Activated naive CD8-positive, alpha-beta T cell (primary cell): ENCODE results near the gene SLC29A4.

Source experiments
- H3K27ac Mint-ChIP-seq: one replicate; pipeline ENCODE4 v1.8.0; 2021; ENCODE audit warnings: mixed read lengths
- H3K27me3 Mint-ChIP-seq: one replicate; pipeline ENCODE4 v1.8.0; 2021; ENCODE audit warnings: mixed read lengths
- H3K36me3 Mint-ChIP-seq: one replicate; pipeline ENCODE4 v1.8.0; 2021; ENCODE audit warnings: mixed read lengths
- H3K4me1 Mint-ChIP-seq: one replicate; pipeline ENCODE4 v1.8.0; 2021; ENCODE audit warnings: low read depth, mixed read lengths
- H3K4me3 Mint-ChIP-seq: one replicate; pipeline ENCODE4 v1.8.0; 2021; ENCODE audit warnings: mild to moderate bottlenecking, mixed read lengths
- H3K9me3 Mint-ChIP-seq: one replicate; pipeline ENCODE4 v1.8.0; 2021; ENCODE audit warnings: low read depth, mixed read lengths

SLC29A4 gene

DNA sequence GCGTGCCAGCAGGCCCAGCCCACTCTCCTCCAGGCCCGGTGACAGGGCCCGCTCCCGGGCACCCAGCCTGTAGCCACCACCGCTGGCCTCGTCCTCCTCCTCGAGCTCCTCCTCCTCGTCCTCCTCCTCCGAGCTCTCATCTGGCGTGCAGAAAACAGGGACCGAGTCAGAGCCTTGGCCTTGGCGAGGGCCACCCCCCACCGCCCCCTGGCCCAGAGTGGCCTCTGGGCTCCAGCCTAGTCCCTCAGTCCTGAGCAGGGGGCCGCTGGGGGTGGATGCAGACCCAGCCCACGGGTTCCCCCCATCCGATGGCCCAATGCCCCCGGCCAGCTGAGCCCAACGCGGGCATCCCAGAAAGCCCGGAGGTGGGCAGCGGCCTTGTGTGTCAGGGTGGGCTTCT, 62.9 kb downstream of the SLC29A4 start:
- Mint-ChIP-seq H3K9me3 (peaks cover 6% of the 10 kb centered on the region), H3K27me3 (no peaks in the 10 kb centered on the region), H3K4me1 (no peaks in the 10 kb centered on the region), H3K4me3 (no peak overlapping the region), H3K36me3 (peaks cover 24% of the 10 kb centered on the region), H3K27ac (no peak overlapping the region)

DNA sequence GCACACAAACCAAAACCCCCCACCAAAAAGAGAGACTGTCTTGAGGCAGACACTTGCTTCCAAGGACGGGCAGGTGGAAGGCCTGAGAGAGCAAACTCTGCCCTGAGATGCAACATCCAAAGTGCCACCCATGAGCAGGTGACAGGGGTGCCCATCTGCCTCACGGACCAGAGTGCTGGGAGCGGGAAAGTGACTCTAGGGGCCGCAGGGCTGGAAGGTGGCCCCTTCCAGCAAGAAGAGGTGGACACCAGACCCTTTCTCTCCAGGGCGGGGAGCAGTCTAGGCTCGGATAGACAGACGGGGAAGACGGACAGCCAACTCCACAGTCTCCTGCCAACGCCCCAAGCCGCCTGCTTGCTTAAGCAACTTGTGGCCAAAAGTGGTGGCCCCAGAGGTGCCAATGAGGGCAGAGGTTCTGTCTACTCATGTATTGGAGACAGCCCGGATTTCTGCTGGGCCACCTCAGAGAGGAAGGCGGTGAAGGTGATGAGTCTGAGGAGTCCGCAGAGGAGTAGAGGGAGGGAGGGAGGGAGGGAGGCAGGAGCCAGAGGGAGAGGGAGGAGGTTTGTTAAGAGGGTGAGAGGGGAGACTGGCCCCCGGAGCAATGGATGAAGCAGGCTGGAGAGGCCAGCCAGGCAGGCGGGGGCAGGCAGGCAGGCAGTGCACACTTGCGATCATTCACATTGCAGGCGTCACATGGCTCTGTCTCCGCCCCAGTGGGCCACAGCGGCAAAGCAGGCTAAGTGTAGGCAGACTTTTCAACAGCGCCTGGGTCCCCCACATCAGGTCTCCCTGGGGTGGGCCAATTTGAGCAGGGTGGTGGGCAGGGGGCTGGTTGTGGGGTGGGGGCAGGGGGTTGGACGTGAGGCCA, 65.6 kb downstream of the SLC29A4 start:
- Mint-ChIP-seq H3K4me1 (no peaks in the 10 kb centered on the region), H3K36me3 (peaks cover 12% of the 10 kb centered on the region), H3K27me3 (no peaks in the 10 kb centered on the region), H3K27ac (no peak overlapping the region), H3K9me3 (peaks cover 6% of the 10 kb centered on the region), H3K4me3 (no peak overlapping the region)

DNA sequence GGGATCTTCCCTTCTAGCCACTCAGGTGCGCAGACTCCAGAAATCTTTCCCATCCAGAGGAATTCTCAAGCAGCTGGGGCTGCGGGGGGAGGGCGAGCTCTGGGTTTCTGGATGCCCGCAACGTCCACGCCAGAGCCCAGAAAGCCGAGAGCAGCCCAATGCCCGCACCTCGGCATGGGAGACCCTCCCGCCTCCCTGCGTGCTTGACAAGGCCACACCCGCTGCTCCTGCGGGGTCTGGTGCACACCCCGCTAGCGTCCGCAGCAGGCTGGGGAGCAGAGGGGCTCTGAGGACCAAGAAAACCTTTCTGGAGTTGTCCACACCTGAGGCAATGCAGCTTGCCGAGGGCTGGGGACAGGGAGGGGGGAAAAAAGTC, 66.2 kb downstream of the SLC29A4 start:
- no peaks in the 10 kb centered on the region for H3K4me1 Mint-ChIP-seq
- H3K27me3 Mint-ChIP-seq: no peaks in the 10 kb centered on the region
- H3K36me3 Mint-ChIP-seq: peaks cover 5% of the 10 kb centered on the region
- no peak overlapping the region for H3K4me3 Mint-ChIP-seq
- H3K9me3 Mint-ChIP-seq: peaks cover 1% of the 10 kb centered on the region
- H3K27ac Mint-ChIP-seq: no peak overlapping the region

DNA sequence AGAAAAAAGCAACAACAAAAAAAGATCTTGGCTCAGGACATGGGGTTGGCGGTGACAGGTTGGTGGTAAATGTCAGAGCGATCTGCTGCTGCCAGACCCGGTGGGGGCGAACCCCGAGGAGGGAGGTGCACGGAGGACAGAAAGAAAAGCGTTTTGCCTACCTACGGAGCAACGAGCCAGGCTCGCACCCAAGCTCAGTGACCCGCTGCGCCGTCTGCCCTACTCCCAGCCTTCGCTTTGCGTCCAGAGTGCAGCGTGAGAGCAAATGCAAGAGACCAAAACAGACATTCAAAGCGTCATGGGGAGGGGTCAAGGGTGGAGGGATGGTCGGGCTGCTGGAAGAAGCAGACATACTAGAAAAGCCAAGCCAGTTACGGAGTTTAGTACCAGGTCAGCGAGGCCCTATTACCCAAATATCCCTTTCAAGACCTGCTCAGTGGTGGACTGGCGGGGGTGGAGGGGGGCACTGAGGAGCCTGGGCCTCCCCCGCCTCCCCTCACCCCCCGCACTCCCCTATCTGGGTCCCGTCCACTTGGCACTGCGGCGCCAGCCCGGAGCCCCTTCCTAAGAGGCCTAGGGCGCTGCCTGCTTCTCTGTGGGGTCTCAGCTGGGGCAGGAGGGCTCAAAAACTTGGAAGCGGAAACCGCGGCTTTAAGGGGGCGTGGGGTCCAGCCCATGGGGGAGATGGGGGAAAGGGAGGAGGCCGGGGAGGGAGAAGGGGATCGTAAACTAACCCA, 66.9 kb downstream of the SLC29A4 start:
- Mint-ChIP-seq H3K36me3 (peaks cover 3% of the 10 kb centered on the region), H3K4me1 (peaks cover 5% of the 10 kb centered on the region), H3K4me3 (no peak overlapping the region), H3K9me3 (no peaks in the 10 kb centered on the region), H3K27me3 (no peaks in the 10 kb centered on the region), H3K27ac (no peak overlapping the region)

DNA sequence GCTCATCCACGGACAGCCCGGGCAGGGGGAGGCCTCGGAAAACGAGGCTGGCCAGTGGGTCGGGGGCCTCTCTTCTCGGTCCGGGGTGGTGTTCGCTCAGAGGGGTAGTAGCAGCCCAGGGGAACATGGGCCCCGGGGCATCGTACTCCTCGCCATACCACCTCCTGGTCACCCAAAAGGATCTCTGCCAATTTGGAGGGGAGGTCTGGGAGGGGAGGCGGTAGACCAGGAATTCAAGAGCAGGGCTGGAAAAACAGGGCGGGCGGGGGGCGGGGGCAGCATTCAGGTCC, 67.4 kb downstream of the SLC29A4 start:
- no peaks in the 10 kb centered on the region for H3K36me3 Mint-ChIP-seq
- no peaks in the 10 kb centered on the region for H3K27me3 Mint-ChIP-seq
- H3K4me3 Mint-ChIP-seq: no peak overlapping the region

DNA sequence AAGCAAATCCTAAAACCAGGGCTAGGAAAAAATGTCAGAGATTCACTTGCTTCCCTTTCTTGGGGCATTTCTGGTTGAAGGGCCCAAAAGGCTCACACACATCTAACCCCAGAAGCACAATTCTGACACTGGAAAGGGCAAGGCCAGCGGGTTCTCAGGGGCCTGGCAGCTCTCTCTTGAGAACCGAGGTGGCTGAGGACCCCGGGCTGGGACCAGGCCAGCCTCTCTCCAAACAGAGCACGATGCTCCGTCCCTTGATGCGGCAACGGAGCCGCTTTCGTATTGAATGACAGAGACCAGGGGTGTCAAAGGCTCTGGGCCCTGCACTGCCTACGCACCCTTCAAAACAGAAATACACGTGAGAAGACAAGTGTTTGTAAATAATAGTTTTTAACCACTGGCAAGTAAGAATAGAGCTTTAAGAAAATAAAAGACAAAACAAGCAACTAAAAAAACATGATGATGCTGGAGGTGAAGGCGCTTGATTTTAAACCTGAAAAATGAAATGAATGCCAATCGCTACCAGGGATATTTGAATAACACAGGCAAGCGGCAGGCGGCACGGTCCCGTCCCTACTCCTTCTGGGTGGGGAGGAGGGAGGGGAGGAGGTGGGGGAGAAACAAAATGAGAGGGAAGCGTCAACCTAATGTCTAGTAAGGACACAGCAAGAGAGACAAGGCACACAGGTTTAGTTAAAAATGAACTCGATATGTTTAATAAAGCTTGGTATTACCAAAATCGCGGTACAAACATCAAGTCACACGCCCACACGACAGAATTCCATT, 68.0 kb downstream of the SLC29A4 start:
- H3K27ac Mint-ChIP-seq: no peak overlapping the region
- no peaks in the 10 kb centered on the region for H3K9me3 Mint-ChIP-seq
- H3K27me3 Mint-ChIP-seq: no peaks in the 10 kb centered on the region
- H3K36me3 Mint-ChIP-seq: no peaks in the 10 kb centered on the region
- peaks cover 10% of the 10 kb centered on the region for H3K4me1 Mint-ChIP-seq
- H3K4me3 Mint-ChIP-seq: no peak overlapping the region

More for the DNA sequence above, 67.4 kb downstream of the SLC29A4 start:
- H3K4me1 Mint-ChIP-seq: peaks cover 9% of the 10 kb centered on the region
- H3K9me3 Mint-ChIP-seq: no peaks in the 10 kb centered on the region
- no peak overlapping the region for H3K27ac Mint-ChIP-seq

DNA sequence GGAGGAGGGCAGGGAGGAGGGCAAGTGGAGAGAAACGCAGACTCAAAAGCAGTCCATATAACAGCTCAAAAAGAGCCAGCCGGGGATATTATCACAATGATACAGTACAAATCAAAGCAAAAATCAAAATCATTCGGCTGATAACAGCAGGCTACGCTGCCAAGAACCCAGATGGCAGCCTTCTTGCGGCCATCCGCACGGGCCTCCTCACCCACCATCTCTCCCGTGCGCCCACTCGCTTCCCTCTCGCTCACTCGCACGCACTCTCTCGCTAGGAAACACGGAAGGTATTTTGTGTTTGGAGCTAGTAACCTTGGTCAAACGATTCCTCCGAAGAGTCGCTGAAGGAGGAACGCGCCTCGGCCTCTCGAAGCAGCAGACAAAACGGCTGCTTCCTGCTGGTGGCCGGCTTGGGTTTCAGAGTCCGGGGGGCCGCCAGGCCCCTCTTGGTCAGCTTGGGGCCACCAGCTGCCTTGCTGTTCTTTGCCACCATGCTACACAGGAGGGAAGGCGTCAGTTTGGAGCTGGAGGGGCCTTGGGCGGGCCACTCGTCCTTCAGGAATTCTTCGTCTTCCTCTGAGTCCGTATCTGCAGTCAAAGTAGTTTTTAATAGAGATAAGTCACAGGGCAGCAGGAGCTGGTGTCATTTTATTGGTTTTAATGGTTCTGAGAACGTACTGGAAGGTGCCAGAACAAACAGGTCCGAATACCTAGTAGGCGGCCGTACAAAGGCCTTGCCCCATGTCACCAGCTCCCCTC, 68.9 kb downstream of the SLC29A4 start:
- Mint-ChIP-seq H3K36me3 (no peaks in the 10 kb centered on the region), H3K4me3 (no peak overlapping the region), H3K27me3 (no peaks in the 10 kb centered on the region), H3K4me1 (peaks cover 10% of the 10 kb centered on the region), H3K9me3 (no peaks in the 10 kb centered on the region), H3K27ac (no peak overlapping the region)

DNA sequence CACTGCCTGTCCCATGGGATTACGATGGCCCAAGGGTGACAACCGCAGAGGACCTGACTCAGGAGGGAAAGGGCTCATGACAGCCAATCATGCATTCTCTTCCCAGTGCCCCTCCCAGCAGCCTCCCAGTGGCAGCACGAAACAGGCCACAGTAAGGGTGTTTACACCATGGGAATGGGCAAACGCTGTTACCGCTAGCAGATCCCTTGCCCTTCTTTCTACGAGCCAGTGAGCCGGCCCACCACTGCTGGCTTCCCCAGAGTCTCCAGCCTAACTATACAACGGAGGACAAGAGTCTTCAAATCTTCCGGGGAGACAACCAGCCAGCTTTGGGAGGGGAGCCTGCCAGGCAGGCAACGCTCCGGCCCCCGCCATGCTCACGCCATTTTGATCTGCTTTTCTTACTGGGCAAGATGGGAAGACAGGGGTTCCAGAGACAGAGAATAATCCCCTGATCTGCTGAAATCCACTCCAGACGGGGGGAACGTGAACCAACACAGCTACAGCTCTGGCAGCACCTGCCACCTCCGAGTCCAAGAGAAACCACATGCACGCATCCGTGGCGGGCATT, 69.8 kb downstream of the SLC29A4 start:
- Mint-ChIP-seq H3K27ac (no peak overlapping the region), H3K4me1 (peaks cover 10% of the 10 kb centered on the region), H3K36me3 (no peaks in the 10 kb centered on the region), H3K4me3 (no peak overlapping the region), H3K9me3 (no peaks in the 10 kb centered on the region), H3K27me3 (no peaks in the 10 kb centered on the region)

DNA sequence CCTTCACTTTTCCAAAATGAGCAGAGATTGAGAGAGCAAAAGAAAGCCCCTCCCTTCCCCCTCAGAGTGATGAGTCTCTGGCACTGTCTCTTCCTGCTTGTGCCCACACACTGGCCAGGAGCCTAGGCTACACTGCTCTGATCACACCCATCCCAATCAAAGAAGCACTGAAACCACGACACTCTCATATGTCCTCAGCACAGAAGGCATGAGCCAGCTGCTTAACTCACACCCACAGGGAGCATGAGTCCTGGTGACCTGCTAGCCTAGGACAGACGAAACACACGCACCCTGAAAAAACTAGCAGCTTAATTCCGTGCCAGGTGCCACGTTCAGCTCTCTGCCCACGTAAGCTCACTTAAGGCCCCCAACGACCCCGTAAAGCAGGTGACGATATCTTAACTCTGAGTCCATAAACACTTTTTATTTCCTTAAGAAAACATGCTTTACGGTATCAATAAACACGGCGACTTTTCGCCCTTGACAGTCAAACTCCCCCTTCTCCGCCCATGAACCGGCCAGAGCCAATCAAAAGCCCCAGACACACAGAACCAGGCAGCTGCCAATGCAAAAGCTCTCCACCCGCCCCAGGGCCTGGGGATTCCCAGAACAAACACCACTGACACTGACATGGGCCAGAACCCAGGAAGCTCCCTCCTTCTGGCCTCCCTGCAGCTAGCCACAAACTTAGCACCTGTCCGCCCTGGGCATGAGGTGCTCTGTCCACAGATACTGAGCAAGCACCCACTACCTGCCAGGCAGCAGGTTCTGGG, 71.9 kb downstream of the SLC29A4 start:
- Mint-ChIP-seq H3K4me3 (no peak overlapping the region), H3K27ac (no peak overlapping the region), H3K9me3 (no peaks in the 10 kb centered on the region), H3K27me3 (no peaks in the 10 kb centered on the region), H3K36me3 (peaks cover 2% of the 10 kb centered on the region), H3K4me1 (peaks cover 10% of the 10 kb centered on the region)
